Smooth muscle cell (in vitro differentiated cells): ENCODE data around the gene TJAP1. TPM values are rescaled to one million over a fixed set of nuclear protein-coding genes. Genes with fewer than 3 reads are reported as not detected.

ENCODE experiments used
- DNase-seq: peaks from one replicate; lab custom pipeline; 2025; ENCODE audit not compliant: unreplicated experiment; lab: John Stamatoyannopoulos, UW
- H2AFZ ChIP-seq: fragments of 200-600 bp; sonication (generic); 2 replicates; pipeline ENCODE4 v1.6.0; 2016; ENCODE audit warnings: antibody characterized with exemption, low read depth, mild to moderate bottlenecking
- H3F3A ChIP-seq: fragments of 200-600 bp; sonication (generic); 2 replicates; pipeline ENCODE4 v1.6.0; 2017; ENCODE audit warnings: antibody characterized with exemption, low read depth
- H3K27ac ChIP-seq: fragments of 200-600 bp; sonication (generic); 2 replicates; pipeline ENCODE4 v1.5.1; 2016; ENCODE audit warnings: low read depth, mild to moderate bottlenecking
- H3K27me3 ChIP-seq: fragments of 200-600 bp; sonication (generic); 2 replicates; pipeline ENCODE4 v1.6.1; 2016; ENCODE audit warnings: low read depth, mild to moderate bottlenecking
- H3K36me3 ChIP-seq: fragments of 200-600 bp; sonication (generic); 2 replicates; pipeline ENCODE4 v1.5.1; 2016; ENCODE audit warnings: low read depth
- H3K4me1 ChIP-seq: fragments of 200-600 bp; sonication (generic); 2 replicates; pipeline ENCODE4 v1.5.1; 2016; ENCODE audit warnings: low read depth
- H3K4me2 ChIP-seq: fragments of 200-600 bp; sonication (generic); 2 replicates; pipeline ENCODE4 v1.6.0; 2016; ENCODE audit warnings: mild to moderate bottlenecking
- H3K4me3 ChIP-seq: fragments of 200-600 bp; sonication (generic); 2 replicates; pipeline ENCODE4 v1.5.1; 2016; ENCODE audit warnings: mild to moderate bottlenecking
- H3K79me2 ChIP-seq: fragments of 200-600 bp; sonication (generic); 2 replicates; pipeline ENCODE4 v1.6.0; 2016; ENCODE audit warnings: low read depth, mild to moderate bottlenecking
- H3K9ac ChIP-seq: fragments of 200-600 bp; sonication (generic); 2 replicates; pipeline ENCODE4 v1.6.0; 2016; ENCODE audit warnings: low read depth
- H3K9me3 ChIP-seq: fragments of 200-600 bp; sonication (generic); replicated peaks from 2 replicates; pipeline ENCODE4 v1.5.1; 2016; ENCODE audit warnings: low read depth
- H4K20me1 ChIP-seq: fragments of 200-600 bp; sonication (generic); 2 replicates; pipeline ENCODE4 v1.6.0; 2016; ENCODE audit warnings: low read depth
- WGBS: methylation state at CpG from one replicate; pipeline ENCODE4 v1.1.7; 2016; ENCODE audit warnings: low lambda C conversion rate; 5-methylcytosine and 5-hydroxymethylcytosine counted together
- polyA plus RNA-seq: library from polyadenylated mRNA; unstranded; fragments of >200 nt; fragmentation: Nextera tagmentation; extraction: Ambion mirVana; gene quantifications from 2 replicates; pipeline ENCODE4 v1.2.1, GENCODE V29; 2016
- total RNA-seq: library from RNA; depleted of rRNA; stranded (reverse); fragments of >200 nt; gene quantifications from 2 replicates; pipeline ENCODE4 v1.2.3, GENCODE V29; 2014
- TF ChIP-seq, protein P1 (sequence below): fragments of 200-600 bp; sonication (generic); IDR thresholded peaks from 2 replicates; pipeline ENCODE4 v1.5.1; 2017; ENCODE audit warnings: borderline replicate concordance, mild to moderate bottlenecking, antibody characterized with exemption; ENCODE audit not compliant: insufficient read depth, poor library complexity, severe bottlenecking

TJAP1 gene
- total and polyA plus RNA-seq, 2 experiments from 2014 or later: 9.3 to 13.5 TPM

DNA sequence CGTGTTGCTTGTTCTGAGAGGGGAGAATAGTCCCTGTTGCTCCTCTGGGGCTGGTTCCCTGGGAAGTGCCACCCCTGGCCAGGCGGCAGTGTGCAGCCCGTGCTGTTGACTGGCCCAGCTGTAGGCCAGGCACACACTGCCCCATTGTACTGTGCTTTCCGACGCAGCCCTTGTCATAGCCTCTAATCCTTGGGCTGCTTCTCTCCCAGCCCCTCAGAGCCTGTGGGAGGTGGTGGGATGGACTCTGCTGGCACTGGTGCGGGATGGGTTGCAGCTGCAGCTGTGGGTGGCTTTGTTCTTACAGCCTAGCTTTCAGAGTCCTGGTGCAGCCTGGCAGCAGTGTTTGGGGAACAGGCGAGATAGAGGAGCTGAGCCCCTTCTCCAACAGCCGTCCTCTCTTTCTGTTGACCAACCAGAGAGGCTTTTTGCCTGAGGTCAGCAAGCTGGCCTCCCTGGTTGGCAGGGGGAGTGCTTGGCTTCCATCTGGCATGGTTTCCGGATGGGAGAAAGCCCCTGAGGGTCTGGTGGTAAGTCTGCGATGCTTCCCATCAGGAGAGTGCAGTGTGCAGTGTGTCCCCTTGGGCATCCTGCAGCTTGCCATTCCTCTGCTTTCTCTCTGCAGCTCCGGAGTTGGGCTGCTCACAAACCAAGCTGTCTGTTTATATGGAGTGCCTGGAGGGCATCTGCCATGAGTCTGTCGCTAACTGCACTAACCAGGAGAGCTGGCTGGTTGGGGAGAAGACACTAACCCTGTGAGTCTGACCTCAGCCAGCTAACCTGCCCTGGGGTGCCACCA lies 12.1 kb downstream of the TJAP1 start:
- no peak overlapping the region for H3K4me3 ChIP-seq
- H3K4me2 ChIP-seq: no peak overlapping the region
- peaks cover 45% of the 10 kb centered on the region for H3K79me2 ChIP-seq
- H4K20me1 ChIP-seq: peaks cover 17% of the 10 kb centered on the region
- 60% methylated on average over 12 of the region's 12 CpGs for WGBS
- no peak overlapping the region for H2AFZ ChIP-seq
- H3K9me3 ChIP-seq: no peaks in the 10 kb centered on the region
- no peak overlapping the region for H3K27ac ChIP-seq
- no peaks in the 10 kb centered on the region for H3K36me3 ChIP-seq
- no peak for DNase-seq
- no peaks in the 10 kb centered on the region for H3K27me3 ChIP-seq
- no peak overlapping the region for H3K9ac ChIP-seq
- no peaks in the 10 kb centered on the region for H3F3A ChIP-seq
- peaks cover 18% of the 10 kb centered on the region for H3K4me1 ChIP-seq
- TF ChIP-seq, protein P1, sequence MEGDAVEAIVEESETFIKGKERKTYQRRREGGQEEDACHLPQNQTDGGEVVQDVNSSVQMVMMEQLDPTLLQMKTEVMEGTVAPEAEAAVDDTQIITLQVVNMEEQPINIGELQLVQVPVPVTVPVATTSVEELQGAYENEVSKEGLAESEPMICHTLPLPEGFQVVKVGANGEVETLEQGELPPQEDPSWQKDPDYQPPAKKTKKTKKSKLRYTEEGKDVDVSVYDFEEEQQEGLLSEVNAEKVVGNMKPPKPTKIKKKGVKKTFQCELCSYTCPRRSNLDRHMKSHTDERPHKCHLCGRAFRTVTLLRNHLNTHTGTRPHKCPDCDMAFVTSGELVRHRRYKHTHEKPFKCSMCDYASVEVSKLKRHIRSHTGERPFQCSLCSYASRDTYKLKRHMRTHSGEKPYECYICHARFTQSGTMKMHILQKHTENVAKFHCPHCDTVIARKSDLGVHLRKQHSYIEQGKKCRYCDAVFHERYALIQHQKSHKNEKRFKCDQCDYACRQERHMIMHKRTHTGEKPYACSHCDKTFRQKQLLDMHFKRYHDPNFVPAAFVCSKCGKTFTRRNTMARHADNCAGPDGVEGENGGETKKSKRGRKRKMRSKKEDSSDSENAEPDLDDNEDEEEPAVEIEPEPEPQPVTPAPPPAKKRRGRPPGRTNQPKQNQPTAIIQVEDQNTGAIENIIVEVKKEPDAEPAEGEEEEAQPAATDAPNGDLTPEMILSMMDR: no peak

DNA sequence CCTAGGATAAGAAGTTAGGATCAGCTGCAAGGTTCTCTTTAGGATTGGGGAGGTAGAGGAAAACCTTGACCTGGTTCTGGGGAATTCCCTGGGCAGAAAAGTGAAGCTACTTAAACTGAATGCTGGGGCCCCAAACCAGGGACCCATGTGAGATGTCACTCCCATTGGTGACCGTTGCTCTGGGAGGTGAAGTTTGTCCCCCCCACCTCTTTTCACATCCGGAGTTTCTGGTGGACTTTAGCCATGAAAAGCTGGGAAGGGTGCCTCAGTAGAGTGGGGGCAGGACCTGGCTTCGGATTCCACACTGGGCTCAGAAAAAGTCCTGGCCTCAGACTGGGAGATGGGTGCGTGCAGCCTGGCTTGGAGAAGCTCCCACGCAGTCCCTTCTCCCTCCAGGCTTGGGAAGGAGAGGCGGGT lies 13.2 kb downstream of the TJAP1 start:
- Histone ChIP-seq H2AFZ (no peak overlapping the region), H3K79me2 (peaks cover 35% of the 10 kb centered on the region), H3F3A (no peaks in the 10 kb centered on the region), H3K4me1 (peaks cover 18% of the 10 kb centered on the region), H3K27me3 (no peaks in the 10 kb centered on the region), H3K27ac (no peak overlapping the region), H3K9ac (no peak overlapping the region), H3K4me3 (no peak overlapping the region), H3K9me3 (no peaks in the 10 kb centered on the region), H3K36me3 (no peaks in the 10 kb centered on the region), H4K20me1 (peaks cover 6% of the 10 kb centered on the region), H3K4me2 (no peak overlapping the region)
- TF ChIP-seq, protein P1: no peak
- 94% methylated on average over 6 of the region's 6 CpGs for WGBS
- no peak for DNase-seq

DNA sequence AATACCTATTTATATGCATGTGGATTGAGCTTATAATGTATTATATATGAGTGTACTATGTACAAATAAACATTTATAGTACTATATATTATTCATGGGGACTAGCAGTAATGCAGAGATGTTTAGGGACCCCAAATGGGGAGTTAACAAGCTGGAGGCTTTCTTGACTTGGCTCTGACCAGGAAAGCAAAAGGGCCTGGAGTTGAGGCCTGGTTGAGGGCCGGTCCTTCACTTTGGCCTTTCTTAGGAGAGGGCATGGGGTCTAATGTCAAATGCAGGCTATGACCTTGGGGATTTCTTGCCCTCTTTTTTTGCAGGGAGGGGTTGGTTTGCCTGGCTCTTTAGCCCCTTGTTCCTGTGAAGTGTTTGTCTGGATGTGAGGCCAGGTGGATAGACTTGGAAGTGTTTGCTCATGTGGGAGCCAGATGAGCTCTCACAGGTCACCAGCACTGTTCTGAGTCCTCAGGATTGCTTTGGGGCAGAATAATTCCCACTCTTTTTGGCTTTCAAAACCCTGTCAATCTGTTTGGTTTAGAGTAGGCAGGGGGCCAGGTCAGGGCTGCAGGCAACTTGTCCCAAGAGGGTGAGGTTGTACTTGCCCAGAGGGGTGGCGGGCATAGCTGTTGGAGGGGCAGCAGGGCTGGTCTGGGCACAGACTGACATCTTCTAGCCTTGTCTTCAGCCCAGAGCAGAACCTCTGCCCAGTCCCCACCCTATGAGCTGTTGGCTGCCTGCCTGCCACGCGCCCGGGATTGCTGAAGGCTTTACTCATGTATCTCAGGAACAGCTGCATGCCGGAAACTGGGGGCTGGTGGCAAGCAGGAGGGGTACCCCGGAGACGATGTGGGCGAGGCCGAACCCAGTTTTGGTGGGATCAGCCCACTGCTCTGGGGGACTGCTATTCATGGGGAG lies 14.6 kb downstream of the TJAP1 start:
- H3K27me3 ChIP-seq: no peaks in the 10 kb centered on the region
- no peak overlapping the region for H3K4me3 ChIP-seq
- H4K20me1 ChIP-seq: no peaks in the 10 kb centered on the region
- H3K27ac ChIP-seq: no peak overlapping the region
- H3F3A ChIP-seq: no peaks in the 10 kb centered on the region
- 80% methylated on average over 10 of the region's 10 CpGs for WGBS
- no peak for DNase-seq
- peak overlapping the region; percentile 9 for H3K4me2 ChIP-seq
- no peak overlapping the region for H3K9ac ChIP-seq
- no peak overlapping the region for H2AFZ ChIP-seq
- H3K79me2 ChIP-seq: peaks cover 25% of the 10 kb centered on the region
- H3K9me3 ChIP-seq: no peaks in the 10 kb centered on the region
- peaks cover 28% of the 10 kb centered on the region for H3K4me1 ChIP-seq
- TF ChIP-seq, protein P1: no peak
- no peaks in the 10 kb centered on the region for H3K36me3 ChIP-seq
